GM18517 (cell line): ENCODE results near the gene RET.

Source experiments
- ATAC-seq: cut with Tn5 transposase; IDR thresholded peaks from one replicate; pipeline ENCODE4 v1.9.1; 2021; ENCODE audit warnings: mild to moderate bottlenecking, moderate library complexity; ENCODE audit not compliant: unreplicated experiment

Gene RET

DNA sequence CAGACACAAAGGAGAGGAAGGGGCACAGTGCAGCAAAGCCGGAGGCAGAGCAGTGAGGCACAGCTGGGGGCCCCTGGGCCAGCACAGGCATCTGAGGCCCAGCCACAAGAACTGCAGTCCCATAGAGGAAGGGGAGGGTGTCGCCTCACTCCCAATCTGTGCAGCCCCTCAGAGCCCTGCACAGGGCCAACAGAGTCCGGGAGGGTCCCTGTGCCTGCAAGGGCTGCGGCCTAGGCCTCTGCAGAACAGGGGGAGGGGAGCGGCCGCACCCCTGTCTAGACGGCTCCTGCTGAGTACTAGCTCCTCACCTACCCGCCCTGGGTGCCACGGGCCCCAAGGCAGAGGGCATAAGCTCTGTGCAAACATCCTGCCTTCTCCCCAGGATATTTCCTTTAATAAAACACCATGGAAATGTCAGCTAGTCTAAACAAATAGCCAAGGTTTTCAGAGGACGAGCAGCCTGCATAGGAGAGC is 32.4 kb upstream of the RET start:
- ATAC-seq = no peak

DNA sequence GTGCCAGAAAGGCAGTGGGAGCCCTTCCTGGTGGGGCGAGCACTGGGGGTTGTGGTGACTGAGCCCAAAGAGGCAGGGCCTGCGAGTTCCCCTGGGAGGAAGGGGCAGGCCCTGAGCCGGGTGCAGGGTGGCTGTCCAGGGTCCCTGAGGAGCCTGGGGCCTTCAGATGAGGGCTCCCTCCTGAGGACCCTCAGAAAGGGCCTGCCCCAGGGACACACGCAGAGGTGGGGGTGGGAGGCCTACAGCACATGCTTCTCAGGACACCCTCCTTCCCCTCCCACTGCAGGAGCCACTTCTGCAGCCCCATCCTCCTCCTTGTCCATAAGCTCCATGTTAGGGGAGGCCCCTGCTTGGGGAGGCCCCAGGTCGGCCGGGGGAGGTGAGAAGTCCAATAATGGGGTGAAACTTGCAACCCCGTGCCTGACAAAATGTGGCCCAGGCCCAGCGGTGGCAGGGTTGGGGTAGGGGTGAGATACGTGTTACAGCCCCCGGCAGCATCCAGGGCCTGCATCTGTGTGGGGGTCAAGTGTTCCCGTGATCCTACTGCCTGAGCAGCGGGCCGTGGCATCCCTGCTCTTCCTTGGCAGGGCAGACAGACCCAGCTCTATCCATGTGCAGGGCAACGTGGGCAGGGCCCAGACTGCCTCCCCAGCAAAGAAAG is 31.8 kb upstream of the RET start:
- ATAC-seq = no peak

DNA sequence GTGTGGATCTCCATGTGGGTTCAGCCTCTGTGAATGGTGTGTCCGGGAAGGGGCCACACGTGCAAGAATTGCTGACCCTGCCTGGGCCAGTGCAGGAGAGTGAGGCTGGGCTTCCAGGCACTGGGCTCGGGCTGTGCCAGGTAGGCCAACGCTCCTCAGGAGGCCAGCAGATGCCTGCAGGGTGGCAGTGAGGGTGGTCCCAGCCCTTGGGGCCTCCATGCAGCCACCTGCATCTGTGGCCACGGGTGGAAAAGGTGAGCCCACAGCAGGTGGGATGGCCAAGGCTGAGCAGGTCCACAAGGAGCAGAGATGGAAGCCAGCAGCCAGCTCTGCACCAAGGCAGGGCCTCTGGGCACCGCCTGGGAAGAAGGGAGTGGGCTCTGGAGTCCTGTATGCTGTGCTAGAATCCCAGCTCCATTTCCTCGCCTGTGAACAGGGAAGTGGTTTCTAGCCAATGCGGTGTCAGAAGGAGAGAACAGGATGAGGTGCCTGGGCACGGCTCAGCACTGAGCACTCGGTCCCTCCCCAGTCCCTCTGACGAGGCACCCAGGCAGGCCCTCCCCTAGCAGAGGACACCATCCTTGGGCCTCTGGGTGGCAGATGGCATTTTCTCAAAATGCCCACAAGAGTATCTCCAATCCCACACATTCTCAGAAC is 31.1 kb upstream of the RET start:
- no peak for ATAC-seq

DNA sequence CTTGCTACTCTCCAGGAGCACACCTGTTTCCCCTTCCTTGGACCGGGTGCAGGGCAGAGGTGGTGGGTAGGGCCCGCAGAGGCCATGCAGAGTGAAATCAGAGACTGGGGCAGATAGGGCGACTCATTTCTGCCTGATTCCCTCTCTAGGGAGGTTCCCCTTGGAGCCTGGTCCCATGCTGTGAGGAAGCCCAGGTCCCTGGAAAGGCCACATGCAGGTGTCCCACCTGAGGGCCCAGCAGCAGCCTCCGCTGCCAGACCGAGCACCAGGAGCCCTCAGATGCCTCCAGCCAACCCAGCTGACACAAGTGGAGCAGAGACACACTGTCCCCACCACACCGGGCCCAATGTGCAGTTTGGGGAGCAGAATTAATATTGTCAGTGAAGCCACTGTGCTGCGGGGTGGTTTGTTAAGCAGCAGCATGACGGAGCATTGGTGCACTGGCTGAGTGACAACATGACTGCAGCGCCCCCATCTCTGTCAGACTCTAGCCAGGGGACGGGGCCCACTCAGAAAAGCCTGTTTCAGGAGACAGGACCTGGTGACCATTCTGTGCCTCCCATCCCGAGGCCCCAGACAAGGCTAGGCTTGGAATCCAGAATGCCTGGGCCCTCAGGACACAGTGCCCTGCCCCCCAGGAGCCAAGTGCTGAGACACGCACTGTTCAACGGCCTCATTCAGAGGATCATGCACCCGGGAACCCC is 30.4 kb upstream of the RET start:
- no peak for ATAC-seq

DNA sequence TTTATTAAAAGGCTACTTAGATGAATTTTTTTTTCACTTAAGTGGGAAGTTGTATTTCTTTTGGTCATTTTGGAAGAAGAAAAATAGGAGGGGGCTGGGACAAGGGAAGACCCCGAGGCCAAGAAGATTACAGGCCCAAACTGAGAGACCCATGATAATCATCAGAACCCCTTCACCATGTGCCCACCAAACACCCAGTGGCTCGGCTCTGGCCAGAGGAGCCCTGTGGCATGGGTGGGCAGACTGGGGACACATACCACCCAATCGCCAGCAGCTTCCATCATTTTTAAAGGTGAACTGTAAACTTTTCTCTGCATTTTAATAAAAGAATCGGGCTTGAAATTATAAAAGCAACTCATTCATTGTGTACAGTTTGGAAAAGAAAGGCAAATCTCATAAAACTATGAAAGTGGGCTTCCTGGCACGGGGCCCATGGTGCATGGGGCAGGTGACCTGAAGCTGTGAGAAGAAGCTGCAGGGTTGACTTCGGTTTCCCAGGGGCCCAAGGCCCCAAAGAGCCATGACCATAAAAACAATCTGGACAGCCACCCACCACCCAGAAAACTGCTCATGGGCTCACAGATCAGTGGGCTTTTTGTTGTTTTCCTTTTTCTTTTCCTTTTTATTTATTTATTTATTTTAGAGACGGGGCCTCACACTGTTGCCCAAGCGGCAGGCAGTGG is 29.4 kb upstream of the RET start:
- ATAC-seq = no peak

DNA sequence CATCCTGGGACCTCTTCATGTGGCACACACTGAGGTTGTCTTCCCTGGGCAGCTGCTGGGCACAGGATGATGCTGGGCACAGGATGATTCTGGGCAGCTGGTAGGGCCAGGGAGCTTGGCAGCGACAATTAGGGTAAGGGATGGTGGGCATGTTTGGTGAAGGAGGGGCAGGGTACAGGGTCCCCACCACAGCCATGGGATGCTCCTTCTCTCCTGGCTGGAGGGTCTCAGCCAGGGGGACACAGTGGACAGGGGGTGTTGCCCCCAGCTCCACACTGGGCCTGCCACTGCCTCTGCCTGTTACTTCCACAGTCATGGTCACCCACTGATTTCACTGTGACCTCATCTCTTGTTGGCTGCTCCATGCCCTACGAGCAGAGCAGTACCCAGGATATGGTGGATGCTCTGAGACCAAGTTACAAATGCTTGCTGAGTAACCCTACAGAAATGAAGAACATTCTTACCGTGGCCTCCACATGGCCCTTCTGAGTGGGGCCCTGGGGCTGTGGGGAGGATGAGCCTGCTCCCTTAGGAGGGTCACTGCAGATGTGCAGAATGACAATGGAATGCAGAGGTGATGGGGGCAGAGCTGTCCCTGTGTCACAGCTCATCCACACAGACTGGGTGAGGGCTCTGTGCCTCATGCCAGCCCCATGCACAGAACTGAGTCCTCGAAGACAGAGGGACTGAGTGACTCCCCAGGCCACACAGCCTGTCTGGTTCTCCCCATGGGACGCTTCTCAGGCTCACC is 28.4 kb upstream of the RET start:
- no peak for ATAC-seq

DNA sequence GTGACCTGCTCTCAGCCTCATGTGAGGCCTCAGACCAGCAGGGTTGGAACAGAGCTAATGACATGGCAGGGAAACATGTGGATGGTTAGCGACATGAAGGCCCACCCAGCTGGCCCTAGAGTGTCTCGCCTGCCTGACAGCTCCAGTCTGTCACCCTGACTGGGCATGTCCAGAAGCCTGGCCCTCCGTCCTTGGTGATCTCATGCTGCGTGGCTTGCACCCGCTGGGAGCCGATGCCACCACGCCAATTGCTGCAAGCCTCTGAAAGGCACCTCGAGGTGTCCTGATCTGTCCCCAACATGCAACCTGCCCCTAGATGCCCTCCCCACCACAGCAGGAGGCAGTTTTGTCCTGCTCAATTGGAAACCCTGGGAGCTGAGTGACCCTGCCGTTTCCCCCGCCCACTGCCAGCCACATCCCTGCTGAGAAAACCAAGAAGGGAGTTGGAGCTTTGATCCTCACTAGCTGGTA is 27.8 kb upstream of the RET start:
- no peak for ATAC-seq

DNA sequence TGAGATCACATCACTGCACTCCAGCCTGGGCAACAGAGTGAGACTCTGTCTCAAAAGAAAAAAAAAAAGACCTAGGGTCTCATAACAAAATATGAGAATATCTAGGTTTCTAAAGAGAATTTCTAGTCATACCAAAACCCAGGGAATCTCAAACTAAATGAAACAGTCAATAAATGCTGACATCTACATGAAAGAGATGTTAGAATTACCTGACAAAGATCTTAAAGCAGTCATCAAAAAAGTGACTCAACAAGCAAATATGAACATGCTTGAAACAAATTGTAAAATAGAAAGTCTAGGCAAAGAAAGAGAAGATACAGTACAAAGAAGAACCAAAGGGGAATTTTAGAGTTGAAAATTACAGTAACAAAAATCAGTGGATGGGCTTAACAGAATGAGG is 26.9 kb upstream of the RET start:
- ATAC-seq = no peak

DNA sequence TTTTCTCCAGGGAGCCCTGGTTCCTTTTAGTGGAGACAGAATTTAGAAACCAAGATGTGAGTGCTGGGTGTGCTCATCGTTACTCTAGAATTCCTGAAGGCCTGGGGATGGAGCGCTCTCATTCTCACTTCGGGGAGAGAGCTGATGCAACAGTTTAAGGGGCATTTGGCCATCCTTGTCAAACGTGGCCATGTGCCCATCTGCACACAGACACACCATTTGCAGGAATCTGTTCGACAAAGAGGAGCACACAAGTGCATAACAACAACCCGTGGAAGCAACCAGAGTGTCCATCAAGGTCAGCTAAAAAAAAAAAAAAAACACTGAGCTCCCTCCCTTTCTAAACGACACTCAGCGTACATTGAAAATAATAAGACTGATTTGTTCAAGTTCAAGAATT is 23.0 kb upstream of the RET start:
- no peak for ATAC-seq

DNA sequence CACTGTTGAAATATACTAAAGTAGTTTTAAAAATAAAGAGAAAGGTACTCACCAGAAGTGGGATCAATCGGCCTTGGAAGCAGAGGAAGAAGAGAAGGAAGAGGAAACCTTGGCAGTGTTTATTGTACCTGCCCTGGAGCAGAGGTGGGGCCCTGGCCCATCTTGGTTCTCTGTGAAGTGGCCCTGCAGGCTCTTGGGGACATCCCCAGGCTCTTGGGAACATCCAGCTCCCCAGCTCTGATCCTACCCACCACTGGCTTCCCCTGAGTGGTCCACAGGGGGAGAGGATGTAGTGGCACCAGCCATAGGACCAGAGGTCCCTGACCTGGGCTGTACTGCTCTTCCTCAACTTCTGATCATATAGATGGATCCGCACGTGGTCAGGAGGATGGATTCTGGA is 22.3 kb upstream of the RET start:
- ATAC-seq = no peak

DNA sequence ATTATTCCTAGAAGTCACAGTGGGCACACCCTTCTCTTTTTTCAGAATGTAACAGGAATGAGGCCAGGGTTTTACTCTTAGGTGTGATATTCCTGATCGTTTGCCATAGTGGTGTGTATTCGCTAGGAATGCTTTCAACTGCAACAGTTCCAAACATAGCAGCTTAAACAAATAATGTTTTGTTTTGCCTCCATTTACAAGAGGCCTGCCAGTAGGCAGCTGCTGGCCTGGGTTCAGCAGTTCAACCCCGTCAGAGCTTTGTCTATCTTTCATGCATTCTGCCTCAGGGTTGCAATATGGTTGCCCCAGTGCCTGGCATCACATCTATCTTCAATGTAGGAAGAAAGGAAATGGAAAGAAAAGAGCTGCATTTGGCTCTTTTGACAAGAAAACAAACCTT is 21.7 kb upstream of the RET start:
- no peak for ATAC-seq

DNA sequence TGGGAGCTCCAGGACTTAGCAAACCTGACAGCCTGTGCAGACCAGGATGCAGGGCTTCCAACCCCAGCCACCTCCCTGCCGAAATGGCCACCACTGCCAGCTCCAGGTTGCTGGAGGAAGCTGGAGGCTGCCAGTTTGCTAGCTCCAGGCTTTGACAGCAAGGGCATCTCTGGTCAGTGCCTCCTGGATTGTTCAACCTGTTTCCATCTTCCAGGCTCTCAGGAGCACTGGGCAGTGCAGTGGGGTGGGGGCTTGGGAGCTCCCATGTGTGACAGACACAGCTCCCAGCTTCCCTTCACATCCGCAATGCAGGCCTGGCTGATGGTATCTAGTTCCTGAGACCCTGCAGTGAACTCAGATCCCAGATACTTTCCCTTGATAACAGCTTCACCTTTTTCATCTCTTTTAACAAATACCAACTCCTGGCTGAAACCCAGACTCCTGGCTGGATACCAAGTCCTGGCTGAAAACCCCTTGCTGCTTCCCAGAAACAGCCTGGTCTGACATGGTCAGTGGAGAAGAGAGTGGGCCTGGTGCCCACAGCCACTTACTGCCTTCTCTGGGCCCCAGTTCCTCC is 20.8 kb upstream of the RET start:
- no peak for ATAC-seq

DNA sequence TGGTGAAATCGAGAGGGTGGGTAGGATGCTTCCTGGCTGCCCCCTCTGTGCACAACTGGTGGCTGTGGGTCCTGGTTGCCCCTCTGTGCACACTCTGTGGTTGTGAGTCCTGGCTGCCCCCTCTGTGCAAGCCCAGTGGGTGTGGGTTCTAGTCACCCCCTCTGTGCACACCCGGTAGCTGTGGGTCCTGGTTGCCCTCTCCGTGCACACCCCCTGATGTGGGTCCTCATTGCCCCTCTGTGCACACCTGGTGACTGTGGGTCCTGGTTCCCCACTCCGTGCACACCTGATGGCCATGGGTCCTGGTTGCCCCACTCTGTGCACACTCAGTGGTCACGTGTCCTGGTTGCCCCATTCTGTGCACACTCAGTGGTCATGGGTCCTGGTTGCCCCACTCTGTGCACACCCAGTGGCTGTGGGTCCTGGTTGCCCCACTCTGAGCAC is 20.3 kb upstream of the RET start:
- ATAC-seq = no peak

DNA sequence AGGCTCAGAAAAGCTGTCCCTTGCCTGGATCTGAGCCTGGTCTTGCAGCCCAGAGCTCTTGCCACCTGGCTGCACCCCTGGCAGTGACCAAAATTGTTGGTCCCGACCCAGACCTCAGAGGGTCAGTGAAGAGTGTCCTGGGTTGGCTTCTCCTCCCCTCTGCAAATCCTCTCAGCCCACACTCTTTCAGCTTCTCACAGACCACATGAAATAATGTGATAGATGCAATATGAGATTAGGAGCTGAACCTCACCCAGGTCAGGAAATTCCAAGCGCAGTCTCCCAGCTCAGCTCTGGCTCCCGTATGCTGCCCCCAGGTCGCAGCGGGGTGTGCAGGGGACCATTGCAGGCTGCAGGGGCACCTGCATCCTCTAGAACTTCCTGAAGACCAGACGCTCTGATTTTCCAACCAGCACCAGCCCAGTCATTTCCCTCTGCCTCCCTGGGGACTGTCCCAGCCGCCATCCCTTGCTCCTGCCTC is 19.6 kb upstream of the RET start:
- no peak for ATAC-seq

DNA sequence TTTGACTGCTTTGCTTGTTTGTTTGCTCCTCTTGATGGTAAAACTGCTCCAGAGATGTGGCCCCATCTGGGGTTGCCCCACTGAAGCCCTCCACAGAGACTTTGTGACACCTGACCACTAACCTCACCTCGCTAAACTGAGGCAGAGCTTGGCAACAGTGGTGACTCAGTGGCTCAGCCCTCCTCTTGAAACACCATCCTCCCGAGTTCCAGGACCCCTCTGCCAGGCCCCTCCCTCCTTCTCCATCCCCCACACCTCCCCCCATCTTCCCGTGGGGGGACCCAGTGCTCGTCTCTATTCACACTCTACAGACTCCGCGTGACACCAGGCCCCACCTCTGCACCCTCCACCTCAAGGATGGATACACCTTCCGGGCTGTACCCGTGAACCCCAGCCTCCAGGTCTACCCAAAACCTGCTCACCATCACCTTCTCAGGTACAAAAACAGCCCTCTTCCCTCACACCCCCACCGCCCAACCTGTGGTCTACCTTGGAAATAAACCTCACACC is 19.0 kb upstream of the RET start:
- ATAC-seq = no peak

DNA sequence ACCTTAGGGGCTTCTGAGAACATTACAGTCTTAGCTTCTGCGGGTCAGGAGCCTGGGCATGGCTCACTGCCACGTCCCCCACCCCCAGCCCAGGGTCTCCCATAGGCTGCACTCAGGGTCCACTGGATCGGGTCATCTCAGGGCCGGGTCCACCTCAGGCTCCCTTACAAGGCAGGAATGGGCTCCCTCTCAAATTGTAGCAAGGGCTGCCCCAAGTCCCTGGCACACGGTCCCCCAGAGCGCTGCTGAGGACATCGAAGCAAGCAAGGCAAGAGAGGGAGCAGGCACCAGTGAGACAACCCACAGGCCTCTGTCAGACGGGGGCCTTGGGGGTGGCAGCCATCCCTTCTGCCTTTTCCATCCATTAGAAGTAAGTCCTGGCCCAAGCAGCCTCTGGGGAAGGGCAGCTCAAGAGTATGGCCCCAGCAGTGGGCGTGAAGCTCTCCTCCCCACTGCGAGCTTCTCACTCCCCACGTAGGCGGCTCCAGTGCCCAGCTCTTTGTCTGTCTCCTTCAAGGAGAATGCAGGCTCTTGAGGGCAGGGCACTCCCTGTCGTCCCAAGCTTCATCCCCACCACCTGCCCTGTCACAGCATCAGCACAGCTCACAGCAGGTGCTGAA is 18.0 kb upstream of the RET start:
- ATAC-seq = no peak

DNA sequence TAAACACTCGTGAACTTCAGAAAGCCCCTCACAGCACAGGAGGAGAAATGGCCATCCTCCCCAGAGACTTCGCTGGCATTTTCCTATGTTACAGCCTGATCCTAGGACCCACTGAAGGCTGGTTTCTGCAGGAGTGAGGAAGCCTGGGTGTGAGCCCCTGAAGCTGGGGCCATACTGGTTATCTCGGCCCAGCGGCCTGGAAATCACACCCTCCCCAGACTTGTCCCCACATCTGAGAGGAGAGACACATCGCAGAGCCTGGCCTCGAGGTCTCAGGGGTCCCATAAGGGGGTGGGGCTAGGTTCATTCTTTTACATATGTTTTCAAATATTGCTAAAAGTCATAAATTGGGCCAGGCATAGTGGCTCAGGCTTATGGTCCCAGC is 17.5 kb upstream of the RET start:
- no peak for ATAC-seq

DNA sequence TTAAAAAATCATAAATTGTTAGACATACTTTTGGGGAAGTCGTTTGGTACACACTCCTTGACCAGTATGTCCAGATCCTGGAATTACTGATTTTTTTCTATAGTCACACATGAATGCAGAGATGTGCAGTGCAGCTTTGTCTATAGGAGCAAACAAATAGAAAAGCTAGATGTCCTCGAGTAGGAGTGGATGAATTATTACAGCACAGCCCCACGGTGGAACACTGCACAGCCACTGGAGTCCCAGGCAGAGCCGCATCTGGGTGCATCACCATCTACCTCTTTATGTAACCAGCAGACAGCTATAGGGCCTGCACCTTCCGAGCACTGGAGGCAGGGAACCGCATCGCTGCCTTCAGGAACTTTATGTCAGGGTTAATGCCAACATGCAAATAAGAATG is 17.0 kb upstream of the RET start:
- ATAC-seq = no peak

DNA sequence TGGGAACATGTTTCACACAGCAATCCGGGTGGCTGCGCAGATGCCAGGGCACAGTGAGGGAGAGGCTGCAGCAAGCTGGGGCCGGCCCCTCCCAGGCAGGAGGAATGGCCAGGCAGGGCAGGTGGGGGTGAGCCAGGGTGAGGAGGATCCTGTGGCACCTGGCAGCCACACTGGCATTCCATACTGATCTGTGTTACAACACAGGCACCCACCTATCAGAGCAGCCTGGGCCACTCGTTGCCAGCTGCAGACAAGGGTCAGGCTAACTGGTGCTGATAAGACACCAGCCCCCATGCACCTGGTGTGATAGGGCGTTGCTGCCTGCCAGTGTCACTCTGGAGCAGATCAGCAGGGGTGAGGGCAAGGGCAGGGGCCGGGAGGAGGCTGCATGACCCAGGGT is 16.6 kb upstream of the RET start:
- no peak for ATAC-seq

DNA sequence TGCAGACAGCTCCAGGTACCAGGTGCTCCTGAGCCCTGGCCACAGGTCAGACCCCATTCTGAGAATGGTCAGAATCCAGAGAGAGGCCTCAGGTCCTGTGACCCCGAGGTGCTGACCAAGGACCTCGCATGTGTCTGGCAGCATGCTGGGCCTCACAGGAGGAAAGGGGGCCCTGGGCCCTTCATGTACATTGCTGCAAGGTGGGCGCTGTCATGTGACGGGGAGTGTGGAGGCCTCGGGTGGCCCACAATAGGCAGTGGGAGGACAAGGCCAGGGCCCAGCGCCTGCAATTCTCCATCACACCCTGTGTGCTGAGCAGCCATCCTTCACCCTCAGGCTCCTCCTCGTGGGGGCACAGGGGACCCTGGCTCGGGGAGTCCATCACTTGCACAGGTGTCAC is 15.5 kb upstream of the RET start:
- no peak for ATAC-seq
